WTC11 (cell line): ENCODE data around the gene GAD2. TPM values are rescaled to one million over a fixed set of nuclear protein-coding genes. Genes with fewer than 3 reads are reported as not detected.

Experiments
- ATAC-seq: fragments of 200-7000 bp; cut with Tn5 transposase; 2 replicates; pipeline ENCODE4 v1.10.0; 2021; ENCODE audit warnings: mild to moderate bottlenecking, moderate library complexity
- CTCF ChIA-PET: fragments of 300-600 bp; sonication (Branson Sonifier 250); formaldehyde crosslinking; loops from one replicate; lab custom pipeline; 2021; ENCODE audit warnings: antibody characterized with exemption; lab: Charles Lee
- POLR2A ChIA-PET: fragments of 350-600 bp; sonication (Branson Sonifier 250); formaldehyde crosslinking; loops from one replicate; lab custom pipeline; 2021; ENCODE audit warnings: antibody characterized with exemption; lab: Charles Lee
- DNase-seq: peaks from one replicate; pipeline ENCODE4 v3.0.0; 2021; ENCODE audit warnings: low spot score
- H3K27ac Mint-ChIP-seq: 2 replicates; pipeline ENCODE4 v1.8.0; 2021; ENCODE audit warnings: mixed read lengths
- H3K27me3 Mint-ChIP-seq: 2 replicates; pipeline ENCODE4 v1.8.0; 2021; ENCODE audit warnings: low read depth, mild to moderate bottlenecking, moderate library complexity, mixed read lengths
- H3K36me3 Mint-ChIP-seq: 2 replicates; pipeline ENCODE4 v1.8.0; 2021; ENCODE audit warnings: mixed read lengths
- H3K4me1 Mint-ChIP-seq: 2 replicates; pipeline ENCODE4 v1.8.0; 2022; ENCODE audit warnings: mixed read lengths
- H3K4me3 Mint-ChIP-seq: 2 replicates; pipeline ENCODE4 v1.8.0; 2021; ENCODE audit warnings: mild to moderate bottlenecking, moderate library complexity, mixed read lengths
- H3K9me3 Mint-ChIP-seq: 2 replicates; pipeline ENCODE4 v1.8.0; 2021; ENCODE audit warnings: mixed read lengths
- ARID4B ChIP-seq: sonication (generic); formaldehyde crosslinking; IDR thresholded peaks from 2 replicates; pipeline ENCODE4 v1.8.0; 2023; ENCODE audit warnings: missing genetic modification reagents, mild to moderate bottlenecking, borderline replicate concordance
- FOXJ3 ChIP-seq: sonication (generic); formaldehyde crosslinking; IDR thresholded peaks from 2 replicates; pipeline ENCODE4 v1.9.0; 2021; ENCODE audit warnings: missing genetic modification reagents, mild to moderate bottlenecking, borderline replicate concordance
- FOXK1 ChIP-seq: sonication (generic); formaldehyde crosslinking; IDR thresholded peaks from 2 replicates; pipeline ENCODE4 v1.8.0; 2022; ENCODE audit warnings: mild to moderate bottlenecking, moderate library complexity, missing genetic modification reagents
- GRHL2 ChIP-seq: fragments of 250-450 bp; sonication (Bioruptor Pico); IDR thresholded peaks from 2 replicates; pipeline ENCODE4 v1.8.0; 2022; ENCODE audit warnings: mild to moderate bottlenecking, moderate library complexity; ENCODE audit not compliant: insufficient replicate concordance, severe bottlenecking
- JAZF1 ChIP-seq: fragments of 250-450 bp; sonication (Bioruptor Pico); IDR thresholded peaks from 2 replicates; pipeline ENCODE4 v1.9.0; 2021; ENCODE audit warnings: moderate library complexity, mild to moderate bottlenecking, inconsistent platforms
- NR1H2 ChIP-seq: sonication (generic); formaldehyde crosslinking; IDR thresholded peaks from 2 replicates; pipeline ENCODE4 v1.9.0; 2021; ENCODE audit warnings: mild to moderate bottlenecking, moderate library complexity, missing genetic modification reagents
- RORB ChIP-seq: fragments of 250-450 bp; sonication (Bioruptor Pico); IDR thresholded peaks from 2 replicates; pipeline ENCODE4 v1.9.0; 2021; ENCODE audit warnings: mild to moderate bottlenecking
- USF2 ChIP-seq: sonication (generic); formaldehyde crosslinking; IDR thresholded peaks from 2 replicates; pipeline ENCODE4 v1.8.1; 2023; ENCODE audit warnings: mild to moderate bottlenecking, missing genetic modification reagents, moderate library complexity
- ZNF281 ChIP-seq: sonication (generic); formaldehyde crosslinking; IDR thresholded peaks from 2 replicates; pipeline ENCODE4 v1.8.0; 2023; ENCODE audit warnings: mild to moderate bottlenecking, missing genetic modification reagents
- ZNF512 ChIP-seq: sonication (generic); formaldehyde crosslinking; IDR thresholded peaks from 2 replicates; pipeline ENCODE4 v1.8.1; 2022; ENCODE audit warnings: missing genetic modification reagents, borderline replicate concordance
- total RNA-seq: library from RNA; stranded (reverse); gene quantifications from 3 replicates; pipeline ENCODE4 v1.2.3, GENCODE V29; 2021
- TF ChIP-seq, protein P1 (sequence below): fragments of 250-450 bp; sonication (Bioruptor Pico); IDR thresholded peaks from 2 replicates; pipeline ENCODE4 v1.8.0; 2021; ENCODE audit warnings: mild to moderate bottlenecking
- TF ChIP-seq, protein P2 (sequence below): sonication (generic); formaldehyde crosslinking; IDR thresholded peaks from 2 replicates; pipeline ENCODE4 v1.8.0; 2022; ENCODE audit warnings: mild to moderate bottlenecking, missing genetic modification reagents
- TF ChIP-seq, protein P3 (sequence below): sonication (generic); formaldehyde crosslinking; conservative IDR thresholded peaks from 2 replicates; pipeline ENCODE4 v1.8.1; 2022; ENCODE audit warnings: mild to moderate bottlenecking, missing genetic modification reagents
- TF ChIP-seq, protein P4 (sequence below): sonication (generic); formaldehyde crosslinking; IDR thresholded peaks from 2 replicates; pipeline ENCODE4 v1.8.1; 2023; ENCODE audit warnings: mild to moderate bottlenecking, missing genetic modification reagents, moderate library complexity

The GAD2 gene
- total RNA-seq, 1 experiment from 2014 or later, result 1.7 TPM

GRCh38 chr10:26269754-26270153, 53.2 kb downstream of the GAD2 start:
- H3K27ac Mint-ChIP-seq, result no peak overlapping the region
- CTCF ChIA-PET, result interaction anchor here (0.8 to 3.1 kb wide), 10 partner anchors 9 to 568 kb away, joined by 3 to 19 read pairs (median 3); no protein-coding TSS in a partner anchor
- peak; percentile 98 for ATAC-seq

More at GRCh38 chr10:26269754-26270153, 53.2 kb downstream of the GAD2 start:
- H3K27me3 Mint-ChIP-seq, result no peaks in the 10 kb centered on the region
- peaks cover 19% of the 10 kb centered on the region for H3K4me1 Mint-ChIP-seq
- no peak for TF ChIP-seq ARID4B (CRISPR knock-in tag)
- no peak for TF ChIP-seq GRHL2 (CRISPR knock-in tag)
- no peak for TF ChIP-seq FOXJ3 (CRISPR knock-in tag)
- TF ChIP-seq, protein P1, sequence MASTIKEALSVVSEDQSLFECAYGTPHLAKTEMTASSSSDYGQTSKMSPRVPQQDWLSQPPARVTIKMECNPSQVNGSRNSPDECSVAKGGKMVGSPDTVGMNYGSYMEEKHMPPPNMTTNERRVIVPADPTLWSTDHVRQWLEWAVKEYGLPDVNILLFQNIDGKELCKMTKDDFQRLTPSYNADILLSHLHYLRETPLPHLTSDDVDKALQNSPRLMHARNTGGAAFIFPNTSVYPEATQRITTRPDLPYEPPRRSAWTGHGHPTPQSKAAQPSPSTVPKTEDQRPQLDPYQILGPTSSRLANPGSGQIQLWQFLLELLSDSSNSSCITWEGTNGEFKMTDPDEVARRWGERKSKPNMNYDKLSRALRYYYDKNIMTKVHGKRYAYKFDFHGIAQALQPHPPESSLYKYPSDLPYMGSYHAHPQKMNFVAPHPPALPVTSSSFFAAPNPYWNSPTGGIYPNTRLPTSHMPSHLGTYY, result no peak
- TF ChIP-seq RORB (CRISPR knock-in tag), result no peak
- no peak for TF ChIP-seq NR1H2 (CRISPR knock-in tag)
- TF ChIP-seq ZNF512 (CRISPR knock-in tag), result no peak
- no peak for TF ChIP-seq ZNF281 (CRISPR knock-in tag)
- no peak for TF ChIP-seq USF2 (CRISPR knock-in tag)
- TF ChIP-seq FOXK1 (CRISPR knock-in tag), result no peak
- TF ChIP-seq, protein P2, sequence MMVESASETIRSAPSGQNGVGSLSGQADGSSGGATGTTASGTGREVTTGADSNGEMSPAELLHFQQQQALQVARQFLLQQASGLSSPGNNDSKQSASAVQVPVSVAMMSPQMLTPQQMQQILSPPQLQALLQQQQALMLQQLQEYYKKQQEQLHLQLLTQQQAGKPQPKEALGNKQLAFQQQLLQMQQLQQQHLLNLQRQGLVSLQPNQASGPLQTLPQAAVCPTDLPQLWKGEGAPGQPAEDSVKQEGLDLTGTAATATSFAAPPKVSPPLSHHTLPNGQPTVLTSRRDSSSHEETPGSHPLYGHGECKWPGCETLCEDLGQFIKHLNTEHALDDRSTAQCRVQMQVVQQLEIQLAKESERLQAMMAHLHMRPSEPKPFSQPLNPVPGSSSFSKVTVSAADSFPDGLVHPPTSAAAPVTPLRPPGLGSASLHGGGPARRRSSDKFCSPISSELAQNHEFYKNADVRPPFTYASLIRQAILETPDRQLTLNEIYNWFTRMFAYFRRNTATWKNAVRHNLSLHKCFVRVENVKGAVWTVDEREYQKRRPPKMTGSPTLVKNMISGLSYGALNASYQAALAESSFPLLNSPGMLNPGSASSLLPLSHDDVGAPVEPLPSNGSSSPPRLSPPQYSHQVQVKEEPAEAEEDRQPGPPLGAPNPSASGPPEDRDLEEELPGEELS (CRISPR knock-in tag), result no peak
- no peak for TF ChIP-seq JAZF1 (CRISPR knock-in tag)
- TF ChIP-seq, protein P3, sequence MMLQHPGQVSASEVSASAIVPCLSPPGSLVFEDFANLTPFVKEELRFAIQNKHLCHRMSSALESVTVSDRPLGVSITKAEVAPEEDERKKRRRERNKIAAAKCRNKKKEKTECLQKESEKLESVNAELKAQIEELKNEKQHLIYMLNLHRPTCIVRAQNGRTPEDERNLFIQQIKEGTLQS (CRISPR knock-in tag), result no peak
- TF ChIP-seq, protein P4, sequence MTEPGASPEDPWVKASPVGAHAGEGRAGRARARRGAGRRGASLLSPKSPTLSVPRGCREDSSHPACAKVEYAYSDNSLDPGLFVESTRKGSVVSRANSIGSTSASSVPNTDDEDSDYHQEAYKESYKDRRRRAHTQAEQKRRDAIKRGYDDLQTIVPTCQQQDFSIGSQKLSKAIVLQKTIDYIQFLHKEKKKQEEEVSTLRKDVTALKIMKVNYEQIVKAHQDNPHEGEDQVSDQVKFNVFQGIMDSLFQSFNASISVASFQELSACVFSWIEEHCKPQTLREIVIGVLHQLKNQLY, result no peak
- no peak for DNase-seq
- no peaks in the 10 kb centered on the region for H3K36me3 Mint-ChIP-seq
- H3K4me3 Mint-ChIP-seq, result no peak overlapping the region
- POLR2A ChIA-PET, result no interaction called here
- no peaks in the 10 kb centered on the region for H3K9me3 Mint-ChIP-seq
